Keratinocyte (primary cell): ENCODE results near the gene CD69.

ENCODE experiments used
- EZH2 ChIP-seq: IDR thresholded peaks from one replicate; pipeline ENCODE4 v1.6.1; 2012; ENCODE audit warnings: inconsistent platforms, mild to moderate bottlenecking, low read length, moderate library complexity
- TF ChIP-seq, protein P1 (sequence below), 3 experiments: IDR thresholded peaks in 1 of 3; conservative IDR thresholded peaks in 1 of 3; optimal IDR thresholded peaks in 1 of 3; 2 replicates in 2 of 3; 3 replicates in 1 of 3; pipeline versions ENCODE3 to v1.5.1; 2011; ENCODE audit warnings: low read length in 3 of 3, mild to moderate bottlenecking in 3 of 3, moderate library complexity in 2 of 3, control low read depth in 1 of 3, inconsistent platforms in 1 of 3; ENCODE audit not compliant: insufficient read depth in 2 of 3; ENCODE audit errors: extremely low read depth in 1 of 3

DNA sequence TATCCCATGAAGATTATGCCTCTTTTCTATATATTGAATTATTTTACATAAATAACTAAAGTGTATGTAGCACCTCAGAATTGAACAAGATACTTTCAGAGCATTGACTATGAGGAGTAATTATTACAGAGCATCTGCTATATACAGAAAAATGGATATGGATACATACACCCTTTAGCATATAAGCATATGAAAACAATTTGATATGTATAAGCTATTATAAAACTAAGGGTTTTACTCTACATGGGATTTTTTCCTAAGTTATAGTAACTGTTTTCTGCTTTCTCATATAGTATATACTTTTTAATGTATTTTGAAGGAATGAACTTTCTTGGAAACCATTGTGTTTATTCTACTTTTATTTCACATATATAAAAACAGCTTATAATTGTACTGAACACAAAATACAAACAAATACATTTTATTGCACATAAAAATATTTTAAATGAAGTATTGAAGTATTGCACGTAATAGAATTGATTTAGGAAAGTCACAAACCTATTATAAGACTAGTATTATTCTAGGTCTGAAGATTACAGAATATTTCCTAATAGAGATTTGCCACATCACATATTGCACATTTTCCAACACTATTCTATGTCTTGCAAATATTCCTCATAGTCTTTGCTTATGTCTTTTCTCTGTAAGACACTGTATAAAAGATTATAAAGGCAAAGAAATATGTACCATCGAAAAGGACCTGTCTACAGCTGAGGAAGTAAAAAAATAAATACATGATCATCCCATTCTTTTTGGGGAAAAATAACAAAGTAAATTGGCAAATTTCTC, 8.4 kb downstream of the CD69 start:
- TF ChIP-seq, protein P1, sequence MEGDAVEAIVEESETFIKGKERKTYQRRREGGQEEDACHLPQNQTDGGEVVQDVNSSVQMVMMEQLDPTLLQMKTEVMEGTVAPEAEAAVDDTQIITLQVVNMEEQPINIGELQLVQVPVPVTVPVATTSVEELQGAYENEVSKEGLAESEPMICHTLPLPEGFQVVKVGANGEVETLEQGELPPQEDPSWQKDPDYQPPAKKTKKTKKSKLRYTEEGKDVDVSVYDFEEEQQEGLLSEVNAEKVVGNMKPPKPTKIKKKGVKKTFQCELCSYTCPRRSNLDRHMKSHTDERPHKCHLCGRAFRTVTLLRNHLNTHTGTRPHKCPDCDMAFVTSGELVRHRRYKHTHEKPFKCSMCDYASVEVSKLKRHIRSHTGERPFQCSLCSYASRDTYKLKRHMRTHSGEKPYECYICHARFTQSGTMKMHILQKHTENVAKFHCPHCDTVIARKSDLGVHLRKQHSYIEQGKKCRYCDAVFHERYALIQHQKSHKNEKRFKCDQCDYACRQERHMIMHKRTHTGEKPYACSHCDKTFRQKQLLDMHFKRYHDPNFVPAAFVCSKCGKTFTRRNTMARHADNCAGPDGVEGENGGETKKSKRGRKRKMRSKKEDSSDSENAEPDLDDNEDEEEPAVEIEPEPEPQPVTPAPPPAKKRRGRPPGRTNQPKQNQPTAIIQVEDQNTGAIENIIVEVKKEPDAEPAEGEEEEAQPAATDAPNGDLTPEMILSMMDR (optimal IDR thresholded peaks at IDR 0.05 in 1 of 3, IDR thresholded peaks at IDR 0.05 in 1 of 3, conservative IDR thresholded peaks at IDR 0.05 in 1 of 3; ENCODE audit: extremely low read depth in 1 of 3, insufficient read depth in 2 of 3, low read length in 3 of 3): no peak
- TF ChIP-seq EZH2: no peak
